Measurements from ENCODE around the gene GREM1.

The GREM1 gene

GRCh38 chr15:32717426-32718226 lies at the start of gene GREM1:
GREM1 (plus strand) TSS chr15:32718004; CDS start chr15:32730691, 12,687 bp downstream.
- intact Hi-C loops (cut with DNase I), result loop anchor here (2.0 kb wide), 1 partner anchor 121 kb away; no protein-coding TSS in a partner anchor
- peak in 40 of 42 donors; percentile 29 to 92 (median 70) for DNase-seq

- intact Hi-C loops (cut with DNase I), result loop anchor here (10.0 kb wide), 1 partner anchor 326 kb away; no protein-coding TSS in a partner anchor
- DNase-seq, result no peak
Observed at GRCh38 chr15:32668942-32669341, 48.9 kb upstream of the GREM1 start.

GRCh38 chr15:32669896-32670611 lies 47.8 kb upstream of the GREM1 start:
- intact Hi-C loops (cut with DNase I), result loop anchor here (10.0 kb wide), 1 partner anchor 325 kb away; no protein-coding TSS in a partner anchor
- peak; percentile 56 to 93 (median 84) for DNase-seq

- DNase-seq, result no peak
- intact Hi-C loops (cut with DNase I), result no loop called here
Observed at GRCh38 chr15:32670623-32671022, 47.2 kb upstream of the GREM1 start.

GRCh38 chr15:32671339-32672325 lies 46.2 kb upstream of the GREM1 start:
- DNase-seq, result peak in 40 of 42 donors; percentile 27 to 87 (median 58)
- intact Hi-C loops (cut with DNase I), result no loop called here

GRCh38 chr15:32674681-32675080 lies 43.1 kb upstream of the GREM1 start:
- intact Hi-C loops (cut with DNase I), result no loop called here
- no peak for DNase-seq

- intact Hi-C loops (cut with DNase I), result no loop called here
- no peak for DNase-seq
Observed at GRCh38 chr15:32675466-32675865, 42.3 kb upstream of the GREM1 start.

GRCh38 chr15:32676169-32676568 lies 41.6 kb upstream of the GREM1 start:
- intact Hi-C loops (cut with DNase I), result no loop called here
- DNase-seq, result no peak

GRCh38 chr15:32677238-32677750 lies 40.5 kb upstream of the GREM1 start:
- intact Hi-C loops (cut with DNase I), result no loop called here
- no peak for DNase-seq

GRCh38 chr15:32679298-32679690 lies 38.5 kb upstream of the GREM1 start:
- intact Hi-C loops (cut with DNase I), result no loop called here

GRCh38 chr15:32682569-32682968 lies 35.2 kb upstream of the GREM1 start:
- no peak for DNase-seq
- intact Hi-C loops (cut with DNase I), result no loop called here

More at GRCh38 chr15:32679298-32679690, 38.5 kb upstream of the GREM1 start:
- DNase-seq, result no peak

- DNase-seq, result no peak
- intact Hi-C loops (cut with DNase I), result no loop called here
Observed at GRCh38 chr15:32682977-32683630, 34.7 kb upstream of the GREM1 start.

GRCh38 chr15:32683906-32684584 lies 33.8 kb upstream of the GREM1 start:
- DNase-seq, result peak in 29 of 42 donors; percentile 25 to 85 (median 52)
- intact Hi-C loops (cut with DNase I), result no loop called here

GRCh38 chr15:32685576-32685975 lies 32.2 kb upstream of the GREM1 start:
- intact Hi-C loops (cut with DNase I), result no loop called here
- DNase-seq, result no peak

GRCh38 chr15:32687556-32687955 lies 30.2 kb upstream of the GREM1 start:
- intact Hi-C loops (cut with DNase I), result no loop called here

GRCh38 chr15:32688151-32688639 lies 29.6 kb upstream of the GREM1 start:
- DNase-seq, result no peak
- intact Hi-C loops (cut with DNase I), result no loop called here

More at GRCh38 chr15:32687556-32687955, 30.2 kb upstream of the GREM1 start:
- no peak for DNase-seq

- intact Hi-C loops (cut with DNase I), result no loop called here
- DNase-seq, result no peak
Observed at GRCh38 chr15:32690941-32691688, 26.7 kb upstream of the GREM1 start.
